Fibroblast of lung (primary cell): ENCODE data around the gene CARD10. TPM values are rescaled to one million over a fixed set of nuclear protein-coding genes. Genes with fewer than 3 reads are reported as not detected.

Experiments
- DNase-seq, 2 donors: peaks; one replicate each; pipeline versions ENCODE4 v3.0.0 to v3.0.0-alpha.2; 2010; ENCODE audit warnings: low read depth in 2 of 2
- H2AFZ ChIP-seq: 2 replicates; pipeline ENCODE4 v1.5.1; 2012; ENCODE audit warnings: low read length, control low read depth, inconsistent platforms
- H3K27ac ChIP-seq: 2 replicates; pipeline ENCODE4 v1.5.1; 2011; ENCODE audit warnings: low read length, control low read depth; ENCODE audit not compliant: insufficient read depth
- H3K27me3 ChIP-seq: 2 replicates; pipeline ENCODE4 v1.5.1; 2011; ENCODE audit warnings: mild to moderate bottlenecking, low read length; ENCODE audit not compliant: control insufficient read depth, insufficient read depth
- H3K36me3 ChIP-seq: 2 replicates; pipeline ENCODE4 v1.5.1; 2011; ENCODE audit warnings: low read length; ENCODE audit not compliant: control insufficient read depth, insufficient read depth
- H3K4me1 ChIP-seq: 2 replicates; pipeline ENCODE4 v1.5.1; 2011; ENCODE audit warnings: low read length; ENCODE audit not compliant: control insufficient read depth, insufficient read depth; ENCODE audit errors: extremely low read depth
- H3K4me2 ChIP-seq: 2 replicates; pipeline ENCODE4 v1.5.1; 2011; ENCODE audit warnings: low read length, control low read depth; ENCODE audit not compliant: insufficient read depth; ENCODE audit errors: extremely low read depth
- H3K4me3 ChIP-seq, 4 experiments: fragments of 200-600 bp in 1 of 4; sonication (generic) in 1 of 4; replicated peaks in 1 of 4; 2 replicates each; pipeline ENCODE4 v1.5.1; 2011 to 2016; ENCODE audit warnings: low read length in 4 of 4, low read depth in 3 of 4, mild to moderate bottlenecking in 3 of 4, control low read depth in 2 of 4, inconsistent platforms in 1 of 4, mixed read lengths in 1 of 4; ENCODE audit not compliant: insufficient read depth in 1 of 4; ENCODE audit errors: control extremely low read depth in 1 of 4
- H3K79me2 ChIP-seq: 2 replicates; pipeline ENCODE4 v1.5.1; 2012; ENCODE audit warnings: mild to moderate bottlenecking, low read length, inconsistent platforms; ENCODE audit not compliant: control insufficient read depth, insufficient read depth
- H3K9ac ChIP-seq: 2 replicates; pipeline ENCODE4 v1.5.1; 2011; ENCODE audit warnings: mild to moderate bottlenecking, low read length, control low read depth; ENCODE audit not compliant: insufficient read depth
- H3K9me3 ChIP-seq: 2 replicates; pipeline ENCODE4 v1.5.1; 2012; ENCODE audit warnings: low read depth, low read length; ENCODE audit not compliant: control insufficient read depth, insufficient read depth
- H4K20me1 ChIP-seq: 2 replicates; pipeline ENCODE4 v1.5.1; 2011; ENCODE audit warnings: low read length; ENCODE audit not compliant: control insufficient read depth, insufficient read depth; ENCODE audit errors: extremely low read depth
- EZH2 ChIP-seq: IDR thresholded peaks from 2 replicates; pipeline ENCODE4 v1.5.1; 2012; ENCODE audit warnings: low read length, control low read depth, mild to moderate bottlenecking; ENCODE audit errors: missing control alignments
- polyA plus RNA-seq, 2 donors: library from polyadenylated mRNA; depleted of rRNA in 1 of 2; stranded (reverse) in 1 of 2; unstranded in 1 of 2; fragments of >200 nt; gene quantifications; 2 replicates each; pipeline ENCODE4 v1.2.1, GENCODE V29; 2011 to 2012; ENCODE audit warnings: missing spikeins in 1 of 2
- total RNA-seq: library from RNA; depleted of rRNA; stranded (reverse); fragments of >200 nt; gene quantifications from 2 replicates; pipeline ENCODE4 v1.2.1, GENCODE V29; 2014
- TF ChIP-seq, protein P1 (sequence below), 2 donors: IDR thresholded peaks in 1 of 2; conservative IDR thresholded peaks in 1 of 2; 1 replicate in 1 of 2; 2 replicates in 1 of 2; pipeline ENCODE4 v1.5.1; 2011 to 2012; ENCODE audit warnings: low read length in 2 of 2, control low read depth in 1 of 2, inconsistent platforms in 1 of 2, low read depth in 1 of 2, mild to moderate bottlenecking in 1 of 2

CARD10 gene
- total and polyA plus RNA-seq, 2 donors (not counting 1 experiment from before 2014, with no cell fraction given): 1.6 to 2.3 TPM

DNA sequence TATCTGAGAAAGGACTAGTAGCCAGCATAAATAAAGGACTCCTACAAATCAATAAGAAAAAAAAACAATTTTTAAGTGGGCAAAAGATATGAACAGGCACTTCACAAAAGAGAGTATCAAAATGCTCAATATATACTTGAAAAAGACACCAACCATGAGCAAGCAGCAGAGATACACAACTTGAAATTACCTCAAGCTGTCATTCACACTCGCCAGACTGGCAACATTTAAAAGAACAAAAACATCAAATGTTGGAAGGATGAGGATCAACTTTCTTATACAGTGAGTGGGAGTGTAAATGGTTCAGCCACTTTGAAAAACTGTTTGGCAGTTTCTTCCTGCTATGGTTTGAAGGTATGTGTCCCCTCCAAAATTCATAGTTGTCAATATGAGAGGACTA is 68.0 kb downstream of the CARD10 start:
- Histone ChIP-seq H3K4me2 (no peak overlapping the region), H3K9me3 (no peaks in the 10 kb centered on the region), H4K20me1 (no peaks in the 10 kb centered on the region), H3K36me3 (no peaks in the 10 kb centered on the region), H2AFZ (no peak overlapping the region), H3K27ac (no peak overlapping the region), H3K27me3 (peaks cover 8% of the 10 kb centered on the region), H3K4me3 (no peak overlapping the region), H3K9ac (no peak overlapping the region), H3K4me1 (peaks cover 18% of the 10 kb centered on the region), H3K79me2 (no peaks in the 10 kb centered on the region)
- no peak for DNase-seq
- TF ChIP-seq EZH2: no peak
- TF ChIP-seq, protein P1, sequence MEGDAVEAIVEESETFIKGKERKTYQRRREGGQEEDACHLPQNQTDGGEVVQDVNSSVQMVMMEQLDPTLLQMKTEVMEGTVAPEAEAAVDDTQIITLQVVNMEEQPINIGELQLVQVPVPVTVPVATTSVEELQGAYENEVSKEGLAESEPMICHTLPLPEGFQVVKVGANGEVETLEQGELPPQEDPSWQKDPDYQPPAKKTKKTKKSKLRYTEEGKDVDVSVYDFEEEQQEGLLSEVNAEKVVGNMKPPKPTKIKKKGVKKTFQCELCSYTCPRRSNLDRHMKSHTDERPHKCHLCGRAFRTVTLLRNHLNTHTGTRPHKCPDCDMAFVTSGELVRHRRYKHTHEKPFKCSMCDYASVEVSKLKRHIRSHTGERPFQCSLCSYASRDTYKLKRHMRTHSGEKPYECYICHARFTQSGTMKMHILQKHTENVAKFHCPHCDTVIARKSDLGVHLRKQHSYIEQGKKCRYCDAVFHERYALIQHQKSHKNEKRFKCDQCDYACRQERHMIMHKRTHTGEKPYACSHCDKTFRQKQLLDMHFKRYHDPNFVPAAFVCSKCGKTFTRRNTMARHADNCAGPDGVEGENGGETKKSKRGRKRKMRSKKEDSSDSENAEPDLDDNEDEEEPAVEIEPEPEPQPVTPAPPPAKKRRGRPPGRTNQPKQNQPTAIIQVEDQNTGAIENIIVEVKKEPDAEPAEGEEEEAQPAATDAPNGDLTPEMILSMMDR (conservative IDR thresholded peaks at IDR 0.05 in 1 of 2, IDR thresholded peaks at IDR 0.05 in 1 of 2; ENCODE audit: low read depth in 1 of 2, low read length in 2 of 2): no peak

DNA sequence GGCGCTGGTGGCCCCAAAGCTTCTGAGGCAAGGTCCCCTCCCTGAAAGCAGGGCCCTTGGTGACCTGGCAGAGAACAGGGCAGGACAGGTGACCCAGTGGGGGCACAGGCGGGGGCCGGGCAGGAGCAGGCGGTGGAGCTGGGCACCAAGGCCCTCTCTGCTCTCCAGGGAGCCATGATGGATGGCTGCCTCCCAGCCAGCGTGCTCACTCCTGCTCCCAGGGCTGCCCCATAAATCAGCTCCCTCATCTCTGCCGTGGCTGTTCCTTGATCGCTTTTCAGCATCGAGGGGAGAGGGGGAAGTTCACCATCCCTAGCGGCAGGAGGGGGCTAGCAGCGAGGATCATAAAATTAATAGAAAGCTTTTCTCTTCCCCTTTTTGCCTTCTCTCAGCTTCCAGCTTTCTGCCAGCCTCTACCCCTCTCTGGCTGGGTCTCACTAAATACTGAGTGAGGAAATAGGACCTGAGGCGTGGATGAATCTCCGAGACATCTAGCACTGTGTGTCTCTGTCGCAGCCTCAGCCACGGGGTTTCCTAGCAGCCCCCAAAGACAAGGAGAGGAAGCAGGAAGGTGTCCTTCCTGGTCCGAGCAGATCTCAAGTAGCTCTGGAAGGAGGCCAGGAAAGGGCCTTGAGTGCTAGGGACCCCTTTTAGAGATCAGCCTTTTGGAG is 69.7 kb downstream of the CARD10 start:
- H3K4me1 ChIP-seq: peaks cover 2% of the 10 kb centered on the region
- H3K79me2 ChIP-seq: no peaks in the 10 kb centered on the region
- no peaks in the 10 kb centered on the region for H3K36me3 ChIP-seq
- H3K4me2 ChIP-seq: no peak overlapping the region
- no peak overlapping the region for H3K27ac ChIP-seq
- H3K9ac ChIP-seq: no peak overlapping the region
- H4K20me1 ChIP-seq: no peaks in the 10 kb centered on the region
- no peak overlapping the region for H3K4me3 ChIP-seq
- H3K9me3 ChIP-seq: no peaks in the 10 kb centered on the region
- no peak overlapping the region for H2AFZ ChIP-seq
- DNase-seq: no peak
- TF ChIP-seq, protein P1 (conservative IDR thresholded peaks at IDR 0.05 in 1 of 2, IDR thresholded peaks at IDR 0.05 in 1 of 2; ENCODE audit: low read depth in 1 of 2, low read length in 2 of 2): no peak
- TF ChIP-seq EZH2: no peak
- H3K27me3 ChIP-seq: peaks cover 8% of the 10 kb centered on the region

DNA sequence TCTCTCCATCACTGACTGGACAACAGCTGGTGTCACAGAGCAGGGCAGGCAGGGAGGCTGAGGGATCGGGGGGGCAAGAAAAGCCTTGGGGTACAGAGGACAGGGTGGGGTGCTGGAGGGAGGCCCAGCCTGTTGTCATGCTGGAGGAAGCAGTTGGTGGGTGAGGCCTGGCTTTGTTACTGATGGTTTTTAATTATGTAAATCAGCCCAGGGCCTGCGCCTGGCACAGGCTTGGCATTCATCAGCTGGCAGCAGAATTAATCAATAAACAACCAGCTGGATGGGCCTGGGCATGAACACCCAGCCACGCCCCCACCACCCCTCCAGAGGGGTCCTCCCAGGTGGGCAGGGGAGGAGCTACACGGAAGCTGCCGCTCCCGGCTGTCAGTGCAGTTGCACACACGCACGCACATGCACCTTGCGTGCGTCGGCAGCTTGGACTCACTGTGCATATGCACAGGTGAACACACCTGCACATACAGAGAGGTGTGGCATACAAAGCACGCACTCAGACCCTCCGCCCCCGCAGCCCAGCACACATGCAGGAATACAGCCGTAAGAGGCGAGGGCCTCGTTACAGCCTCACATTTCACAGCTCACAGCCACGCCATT is 70.6 kb downstream of the CARD10 start:
- H4K20me1 ChIP-seq: no peaks in the 10 kb centered on the region
- no peak overlapping the region for H2AFZ ChIP-seq
- TF ChIP-seq, protein P1 (conservative IDR thresholded peaks at IDR 0.05 in 1 of 2, IDR thresholded peaks at IDR 0.05 in 1 of 2; ENCODE audit: low read depth in 1 of 2, low read length in 2 of 2): no peak
- no peak for TF ChIP-seq EZH2
- H3K9me3 ChIP-seq: no peaks in the 10 kb centered on the region
- H3K27me3 ChIP-seq: peaks cover 8% of the 10 kb centered on the region
- H3K36me3 ChIP-seq: no peaks in the 10 kb centered on the region
- H3K4me3 ChIP-seq: no peak overlapping the region
- no peaks in the 10 kb centered on the region for H3K79me2 ChIP-seq
- DNase-seq: no peak
- no peak overlapping the region for H3K27ac ChIP-seq
- no peak overlapping the region for H3K9ac ChIP-seq
- no peak overlapping the region for H3K4me2 ChIP-seq
- no peaks in the 10 kb centered on the region for H3K4me1 ChIP-seq
